ENCODE results near the gene RPE65. TPM values are rescaled to one million over a fixed set of nuclear protein-coding genes. Genes with fewer than 3 reads are reported as not detected.

Gene RPE65
- not detected in 2 replicates for total RNA-seq

DNA sequence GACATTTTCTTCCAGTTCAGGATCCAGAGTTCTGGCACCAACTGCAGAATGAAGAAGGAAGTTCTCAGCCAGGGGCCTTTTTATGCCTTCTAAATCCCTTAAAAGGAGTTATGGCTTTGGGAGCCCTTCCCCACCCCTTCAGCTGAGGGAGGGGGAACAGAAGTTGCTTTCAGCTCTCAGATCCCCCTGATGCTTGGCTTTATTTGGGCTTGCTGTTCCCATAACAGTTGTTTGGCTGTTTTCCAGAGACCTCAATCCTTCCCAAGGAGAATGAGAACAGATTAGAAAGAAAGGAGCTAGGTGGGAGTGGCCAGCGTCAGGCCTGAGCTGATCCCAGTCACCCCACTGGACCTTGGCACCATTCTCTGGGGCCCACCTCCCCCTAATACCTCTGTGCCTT is at the start of gene RPE65:
Gene RPE65 (minus strand): TSS at position 54 of the 400 bp plus-strand sequence. CDS start 49 bp downstream, at position 5.

DNA sequence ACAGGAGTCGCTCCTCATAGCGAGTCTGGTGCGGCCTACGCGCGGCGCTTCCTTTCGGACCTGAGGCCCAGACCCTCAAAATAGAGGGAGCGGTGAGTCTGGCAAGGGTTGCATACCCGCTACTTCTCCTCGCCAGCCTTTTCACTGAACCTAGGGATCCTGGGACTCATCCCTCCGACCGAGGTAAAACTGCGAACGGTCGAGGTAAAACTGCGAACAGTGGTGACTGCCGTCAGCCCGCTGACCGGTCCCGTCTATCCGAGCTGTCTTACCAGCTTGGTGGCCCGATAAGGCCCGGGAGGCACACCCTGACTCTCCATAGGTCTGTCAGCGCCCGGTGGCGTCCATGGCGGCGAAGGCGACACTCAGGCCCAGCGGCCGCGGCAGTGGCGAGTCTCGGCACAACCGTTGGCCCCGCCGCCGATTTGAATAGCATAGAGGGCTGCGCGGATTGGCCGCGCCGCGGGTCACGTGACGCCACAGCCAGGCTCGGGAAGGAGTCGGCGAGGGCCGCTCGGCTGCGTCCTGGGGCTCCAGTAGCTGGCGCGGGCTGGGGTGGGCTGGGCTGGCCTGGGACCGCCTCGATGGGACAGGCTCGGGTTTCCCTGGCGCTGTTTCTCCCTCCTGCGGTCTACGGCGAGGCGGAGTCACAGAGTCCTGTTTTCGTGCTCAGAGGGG is 47.1 kb upstream of the RPE65 start, which contains the start of gene DEPDC1:
Gene DEPDC1 (minus strand): TSS at position 403 of the 678 bp plus-strand sequence. CDS start 83 bp downstream, at position 320.

Other genes with a start within 250 kb of the RPE65 start
- 28.7 and 35.0 TPM in 2 replicates for gene WLS, start 217.4 kb downstream of the RPE65 start, total RNA-seq
- 7.5 and 21.8 TPM in 2 replicates for gene DEPDC1, start 47.1 kb upstream of the RPE65 start, total RNA-seq